NB4 (cell line): ENCODE measurements around the gene TMEM140.

ENCODE experiments used
- MYC ChIP-seq: IDR thresholded peaks from 2 replicates; pipeline ENCODE4 v1.6.1; 2011; ENCODE audit warnings: low read depth, low read length
- POLR2A ChIP-seq: IDR thresholded peaks from 2 replicates; pipeline ENCODE4 v1.6.1; 2011; ENCODE audit warnings: mild to moderate bottlenecking; ENCODE audit not compliant: insufficient read length; ENCODE audit errors: extremely low read depth
- TF ChIP-seq, protein P1 (sequence below): IDR thresholded peaks from one replicate; pipeline ENCODE4 v1.5.1; 2012; ENCODE audit warnings: low read depth, low read length

DNA sequence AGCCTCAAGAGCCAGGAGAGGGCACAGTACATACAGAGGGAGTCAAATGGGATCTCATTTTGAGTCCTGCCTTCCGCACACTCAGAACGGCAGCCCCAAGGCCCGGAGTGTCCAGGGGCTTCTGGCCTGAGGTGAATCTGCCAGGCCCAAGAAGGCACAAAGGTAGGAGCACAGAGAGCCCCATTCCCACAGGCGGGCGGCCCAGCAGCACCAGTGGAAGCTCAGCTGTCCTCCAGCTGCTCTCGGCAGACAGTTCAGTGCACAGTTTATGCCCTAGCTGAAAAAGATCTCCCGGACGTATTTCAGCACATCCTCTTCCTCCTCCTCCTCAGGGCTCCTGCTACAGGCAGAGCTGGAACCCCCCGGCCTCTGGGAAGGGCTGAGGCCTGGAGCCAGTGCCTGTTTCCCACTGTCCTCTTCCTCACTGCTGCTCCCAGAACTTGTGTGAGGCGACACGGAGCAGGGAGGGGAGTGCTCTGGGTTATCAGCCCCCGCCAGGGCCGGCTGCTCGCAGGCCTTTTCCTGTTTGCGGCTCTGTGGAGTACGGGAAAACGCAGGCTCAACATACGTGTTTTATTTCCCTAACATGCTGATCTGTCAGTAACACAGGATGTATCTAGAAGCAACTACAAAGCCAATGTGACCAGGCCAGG, 18.6 kb downstream of the TMEM140 start:
- TF ChIP-seq, protein P1, sequence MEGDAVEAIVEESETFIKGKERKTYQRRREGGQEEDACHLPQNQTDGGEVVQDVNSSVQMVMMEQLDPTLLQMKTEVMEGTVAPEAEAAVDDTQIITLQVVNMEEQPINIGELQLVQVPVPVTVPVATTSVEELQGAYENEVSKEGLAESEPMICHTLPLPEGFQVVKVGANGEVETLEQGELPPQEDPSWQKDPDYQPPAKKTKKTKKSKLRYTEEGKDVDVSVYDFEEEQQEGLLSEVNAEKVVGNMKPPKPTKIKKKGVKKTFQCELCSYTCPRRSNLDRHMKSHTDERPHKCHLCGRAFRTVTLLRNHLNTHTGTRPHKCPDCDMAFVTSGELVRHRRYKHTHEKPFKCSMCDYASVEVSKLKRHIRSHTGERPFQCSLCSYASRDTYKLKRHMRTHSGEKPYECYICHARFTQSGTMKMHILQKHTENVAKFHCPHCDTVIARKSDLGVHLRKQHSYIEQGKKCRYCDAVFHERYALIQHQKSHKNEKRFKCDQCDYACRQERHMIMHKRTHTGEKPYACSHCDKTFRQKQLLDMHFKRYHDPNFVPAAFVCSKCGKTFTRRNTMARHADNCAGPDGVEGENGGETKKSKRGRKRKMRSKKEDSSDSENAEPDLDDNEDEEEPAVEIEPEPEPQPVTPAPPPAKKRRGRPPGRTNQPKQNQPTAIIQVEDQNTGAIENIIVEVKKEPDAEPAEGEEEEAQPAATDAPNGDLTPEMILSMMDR: no peak
- TF ChIP-seq POLR2A (no peak), MYC (no peak)
